AG10803 (cell line): ENCODE measurements around the gene SUCLA2.
A peak's percentile ranks its signal among the peaks of the same experiment; 100 is the strongest.

Experiments used
- DNase-seq: peaks from one replicate; pipeline ENCODE4 v3.0.0; 2010; ENCODE audit warnings: low read depth
- H3K4me3 ChIP-seq: 2 replicates; pipeline ENCODE4 v1.5.1; 2011; ENCODE audit warnings: mild to moderate bottlenecking, low read length, control low read depth
- TF ChIP-seq, protein P1 (sequence below): conservative IDR thresholded peaks from 2 replicates; pipeline ENCODE4 v1.5.1; 2011; ENCODE audit warnings: mild to moderate bottlenecking, low read length, control low read depth, inconsistent platforms

The SUCLA2 gene

DNA sequence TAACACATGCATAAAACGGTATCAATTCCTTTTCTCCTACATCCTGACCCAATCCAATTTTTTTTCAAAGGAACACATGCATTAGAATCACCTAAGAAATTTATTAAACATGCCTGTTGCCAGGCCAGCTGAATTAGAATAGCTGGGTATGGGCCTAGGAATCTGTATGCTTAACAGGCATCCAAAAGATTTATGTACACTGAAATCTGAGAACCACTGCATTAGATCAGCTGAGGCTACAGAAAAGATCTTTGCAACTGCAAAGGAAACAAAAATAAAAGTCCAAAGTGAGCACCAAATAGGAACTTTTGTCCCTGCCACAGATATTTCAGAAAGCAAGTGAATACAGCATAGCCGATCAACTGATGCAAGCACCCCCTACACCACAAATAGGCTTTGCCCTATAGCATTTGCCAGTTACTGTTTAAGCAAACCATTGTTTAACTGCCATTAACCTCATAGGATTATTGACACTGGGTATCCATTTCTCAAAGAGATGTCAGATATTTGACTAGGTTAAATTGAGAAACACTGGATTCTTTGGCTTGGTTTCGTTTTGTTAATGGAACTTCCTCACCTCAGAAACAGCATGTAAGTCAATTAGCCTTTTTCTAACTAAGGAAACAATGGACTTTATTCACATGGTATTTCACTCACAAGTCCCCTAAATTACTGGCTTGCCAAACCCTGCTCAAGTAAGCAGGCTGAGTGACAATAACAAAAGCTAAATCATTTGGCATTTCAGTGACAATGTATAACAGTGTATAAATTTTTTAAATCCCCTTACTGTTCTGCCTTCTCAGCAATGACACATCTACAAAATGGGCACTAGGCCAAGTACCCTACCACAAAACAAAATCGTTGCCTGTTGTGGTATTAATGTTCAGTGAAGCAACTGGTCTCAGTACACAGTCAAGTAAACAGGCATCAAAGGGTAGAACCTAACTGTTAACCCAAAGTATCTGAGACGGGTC, 67.8 kb downstream of the SUCLA2 start:
- DNase-seq = peak; percentile 6
- H3K4me3 ChIP-seq = no peak overlapping the region
- TF ChIP-seq, protein P1, sequence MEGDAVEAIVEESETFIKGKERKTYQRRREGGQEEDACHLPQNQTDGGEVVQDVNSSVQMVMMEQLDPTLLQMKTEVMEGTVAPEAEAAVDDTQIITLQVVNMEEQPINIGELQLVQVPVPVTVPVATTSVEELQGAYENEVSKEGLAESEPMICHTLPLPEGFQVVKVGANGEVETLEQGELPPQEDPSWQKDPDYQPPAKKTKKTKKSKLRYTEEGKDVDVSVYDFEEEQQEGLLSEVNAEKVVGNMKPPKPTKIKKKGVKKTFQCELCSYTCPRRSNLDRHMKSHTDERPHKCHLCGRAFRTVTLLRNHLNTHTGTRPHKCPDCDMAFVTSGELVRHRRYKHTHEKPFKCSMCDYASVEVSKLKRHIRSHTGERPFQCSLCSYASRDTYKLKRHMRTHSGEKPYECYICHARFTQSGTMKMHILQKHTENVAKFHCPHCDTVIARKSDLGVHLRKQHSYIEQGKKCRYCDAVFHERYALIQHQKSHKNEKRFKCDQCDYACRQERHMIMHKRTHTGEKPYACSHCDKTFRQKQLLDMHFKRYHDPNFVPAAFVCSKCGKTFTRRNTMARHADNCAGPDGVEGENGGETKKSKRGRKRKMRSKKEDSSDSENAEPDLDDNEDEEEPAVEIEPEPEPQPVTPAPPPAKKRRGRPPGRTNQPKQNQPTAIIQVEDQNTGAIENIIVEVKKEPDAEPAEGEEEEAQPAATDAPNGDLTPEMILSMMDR = no peak

DNA sequence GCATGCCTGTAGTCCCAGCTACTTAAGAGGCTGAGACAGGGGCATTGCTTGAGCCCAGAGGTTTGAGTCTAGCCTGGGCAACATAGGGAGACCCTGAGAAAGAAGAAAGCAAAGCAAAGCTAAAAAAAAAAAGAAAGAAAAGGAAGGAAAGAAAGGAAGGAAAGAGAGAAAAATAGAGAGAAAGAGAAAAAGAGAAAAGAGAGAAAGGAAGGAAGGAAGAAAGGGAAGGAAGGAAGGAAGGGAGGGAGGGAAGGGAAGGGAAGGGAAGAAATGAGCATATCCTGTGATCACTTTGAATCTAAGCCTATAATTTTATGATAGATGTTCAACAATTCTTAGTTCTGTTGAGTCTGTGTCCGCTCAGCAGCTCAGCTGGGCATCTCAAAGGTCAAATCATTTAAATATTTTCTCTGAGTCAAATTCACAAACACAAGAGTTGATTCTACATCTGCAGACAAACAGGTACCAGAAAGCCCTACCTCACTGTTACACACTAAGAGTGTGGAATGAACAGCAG, 70.4 kb downstream of the SUCLA2 start:
- TF ChIP-seq, protein P1 = no peak
- H3K4me3 ChIP-seq = no peak overlapping the region
- DNase-seq = no peak

DNA sequence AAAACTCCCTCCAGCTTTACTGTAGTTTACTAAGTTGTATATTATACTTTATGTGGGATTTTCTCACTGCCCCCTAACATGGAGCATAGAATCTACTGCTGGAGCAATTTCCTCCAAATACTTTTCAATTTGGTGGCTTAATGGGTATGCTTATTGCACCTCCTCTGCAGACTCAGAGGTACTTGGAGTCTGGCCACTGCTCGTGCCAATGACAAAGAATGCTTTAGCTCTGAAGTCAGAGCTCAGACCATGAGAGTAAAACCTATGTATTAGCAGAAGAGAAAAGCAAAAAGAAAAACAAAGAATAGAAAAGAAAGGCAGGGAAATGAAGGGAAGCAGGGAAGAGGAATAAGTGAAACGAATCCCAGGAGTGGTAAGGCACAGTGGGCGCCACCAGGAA, 71.9 kb downstream of the SUCLA2 start:
- DNase-seq = peak; percentile 54
- no peak overlapping the region for H3K4me3 ChIP-seq
- TF ChIP-seq, protein P1 = no peak

DNA sequence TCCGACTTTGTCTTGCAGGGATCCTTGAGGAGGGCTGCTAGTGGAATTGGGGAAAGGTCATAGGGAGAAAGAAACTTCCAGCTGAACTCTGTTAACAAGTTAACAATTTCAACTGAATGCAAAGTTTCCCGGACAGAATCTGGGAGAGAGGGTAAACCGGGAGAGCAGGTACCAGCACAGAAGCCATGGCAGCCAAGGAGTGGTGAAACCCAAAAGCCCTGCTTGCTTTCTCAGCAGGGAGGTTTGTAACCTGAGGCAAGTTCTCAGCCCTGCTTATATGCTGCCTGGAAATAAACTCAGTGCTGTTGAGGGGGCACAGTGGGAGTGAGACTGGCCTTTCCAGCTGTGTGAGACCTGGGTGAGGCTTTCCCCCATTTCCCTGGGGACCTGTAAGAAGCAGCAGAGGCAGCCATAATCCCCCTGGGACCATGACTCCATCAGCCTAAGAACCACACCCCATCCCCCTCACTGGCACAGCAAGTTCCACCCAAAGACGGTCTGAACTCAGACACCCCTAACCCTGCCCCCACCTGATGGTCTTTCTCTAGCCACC, 84.0 kb downstream of the SUCLA2 start:
- TF ChIP-seq, protein P1 = no peak
- H3K4me3 ChIP-seq = no peak overlapping the region

DNA sequence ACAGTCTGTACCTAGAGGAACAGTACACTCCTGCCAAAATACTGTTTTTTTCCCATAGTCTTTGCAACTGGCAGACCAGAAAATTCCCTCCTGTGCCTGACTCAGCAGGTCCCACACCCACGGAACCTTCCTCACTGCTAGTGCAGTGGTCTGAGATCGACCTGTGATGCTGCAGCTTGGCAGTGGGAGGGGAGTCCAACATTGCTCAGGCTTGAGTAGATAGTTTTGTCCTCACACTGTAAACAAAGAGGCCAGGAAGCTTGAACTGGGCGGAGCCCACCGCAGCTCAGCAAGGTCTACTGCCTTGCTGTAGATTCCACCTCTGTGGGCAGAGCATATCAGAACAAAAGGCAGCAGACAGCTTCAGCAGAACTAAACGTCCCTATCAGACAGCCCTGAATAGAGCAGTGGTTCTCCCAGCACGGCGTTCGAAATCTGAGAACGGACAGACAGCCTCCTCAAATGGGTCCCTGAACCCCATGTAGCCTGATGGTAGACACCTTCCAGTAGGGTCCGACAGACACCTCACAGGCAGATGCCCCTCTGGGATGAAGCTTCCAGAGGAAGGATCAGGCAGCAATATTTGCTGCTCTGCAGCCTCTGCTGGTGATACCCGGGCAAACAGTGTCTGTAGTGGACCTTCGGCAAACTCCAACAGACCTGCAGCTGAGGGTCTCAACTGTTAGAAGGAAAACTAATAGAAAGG, 92.7 kb downstream of the SUCLA2 start:
- no peak for DNase-seq
- TF ChIP-seq, protein P1 = no peak
- no peak overlapping the region for H3K4me3 ChIP-seq

More for the DNA sequence above, 84.0 kb downstream of the SUCLA2 start:
- DNase-seq = no peak

DNA sequence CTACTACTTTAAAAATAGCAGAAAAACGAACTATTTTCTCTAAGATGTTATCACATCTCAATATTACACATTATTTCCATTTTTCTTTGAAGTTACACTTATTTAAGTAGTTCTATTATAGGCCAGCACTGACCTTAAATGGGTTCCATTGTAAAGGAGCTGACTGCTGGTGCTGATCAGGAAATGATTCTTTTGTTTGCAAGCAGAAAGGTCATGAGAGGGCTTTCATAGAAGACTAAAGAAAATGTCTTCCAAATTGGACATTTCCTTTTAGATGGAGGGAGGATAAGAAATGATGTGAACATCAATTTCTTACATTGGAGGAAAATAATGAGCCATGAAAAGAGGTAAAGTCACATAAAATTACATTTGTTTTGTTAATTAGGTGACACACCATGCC, 96.2 kb downstream of the SUCLA2 start:
- DNase-seq = no peak
- H3K4me3 ChIP-seq = no peak overlapping the region

More for the DNA sequence above, 96.2 kb downstream of the SUCLA2 start:
- TF ChIP-seq, protein P1 = no peak
